KMS-11 (cell line): ENCODE results near the gene CPHXL.

Source experiments
- H2AFZ ChIP-seq: fragments of 200-600 bp; sonication (generic); 2 replicates; pipeline ENCODE4 v1.6.1; 2016; ENCODE audit warnings: antibody characterized with exemption, mixed run types, low read depth
- H3K27ac ChIP-seq: fragments of 200-600 bp; sonication (generic); 2 replicates; pipeline ENCODE4 v1.6.1; 2016; ENCODE audit warnings: mild to moderate bottlenecking, mixed run types
- H3K27me3 ChIP-seq: fragments of 200-600 bp; sonication (generic); 2 replicates; pipeline ENCODE4 v1.6.1; 2017; ENCODE audit warnings: mild to moderate bottlenecking, low read depth, mixed run types, moderate library complexity; ENCODE audit not compliant: insufficient read depth
- H3K36me3 ChIP-seq: fragments of 200-600 bp; sonication (generic); 2 replicates; pipeline ENCODE4 v1.6.1; 2017; ENCODE audit warnings: mild to moderate bottlenecking, mixed run types; ENCODE audit not compliant: insufficient read depth
- H3K4me1 ChIP-seq: fragments of 200-600 bp; sonication (generic); 2 replicates; pipeline ENCODE4 v1.6.1; 2016; ENCODE audit warnings: mild to moderate bottlenecking, low read depth, mixed run types; ENCODE audit not compliant: poor library complexity, severe bottlenecking
- H3K4me2 ChIP-seq: fragments of 200-600 bp; sonication (generic); 2 replicates; pipeline ENCODE4 v1.7.0; 2016; ENCODE audit warnings: mild to moderate bottlenecking, mixed run types
- H3K4me3 ChIP-seq: fragments of 200-600 bp; sonication (generic); IDR thresholded peaks from 2 replicates; pipeline ENCODE4 v1.6.1; 2017; ENCODE audit warnings: low read depth, low read length, mixed read lengths; ENCODE audit not compliant: insufficient read depth
- H3K79me2 ChIP-seq: fragments of 200-600 bp; sonication (generic); 2 replicates; pipeline ENCODE4 v1.6.1; 2016; ENCODE audit warnings: low read depth, mixed run types; ENCODE audit not compliant: insufficient read depth
- H3K9ac ChIP-seq: fragments of 200-600 bp; sonication (generic); 2 replicates; pipeline ENCODE4 v1.6.1; 2016; ENCODE audit warnings: mild to moderate bottlenecking, mixed run types
- H4K20me1 ChIP-seq: fragments of 200-600 bp; sonication (generic); 2 replicates; pipeline ENCODE4 v1.6.1; 2016; ENCODE audit warnings: mild to moderate bottlenecking, mixed run types; ENCODE audit not compliant: insufficient read depth
- TF ChIP-seq, protein P1 (sequence below): fragments of 200-600 bp; sonication (generic); conservative IDR thresholded peaks from 2 replicates; pipeline ENCODE4 v1.6.1; 2017; ENCODE audit warnings: low read depth, mild to moderate bottlenecking, antibody characterized with exemption, low read length, moderate library complexity, mixed read lengths

The CPHXL gene

DNA sequence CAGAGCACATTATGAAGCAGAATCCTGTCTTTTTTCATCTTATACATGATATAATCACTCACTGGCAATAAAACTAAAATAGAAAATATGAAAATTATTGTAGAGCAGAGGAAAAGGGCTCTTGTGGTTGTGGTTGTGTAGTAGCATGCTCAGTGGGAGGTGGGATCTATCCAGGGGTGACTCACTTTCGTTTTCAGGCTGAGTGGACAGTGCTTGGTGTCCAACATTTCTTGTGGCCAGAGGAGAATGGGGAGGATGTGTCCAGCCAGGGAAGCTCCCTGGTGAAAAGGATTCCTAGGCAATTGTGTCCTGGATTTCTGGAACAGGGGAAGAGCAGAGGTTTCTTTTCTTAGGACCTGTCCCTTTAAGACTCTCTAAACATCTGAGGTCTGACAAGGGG, 31.9 kb upstream of the CPHXL start:
- Histone ChIP-seq H3K27ac (no peak overlapping the region), H4K20me1 (no peaks in the 10 kb centered on the region), H3K27me3 (no peaks in the 10 kb centered on the region), H3K36me3 (no peaks in the 10 kb centered on the region), H3K9ac (no peak overlapping the region), H3K4me2 (no peak overlapping the region), H3K4me1 (no peaks in the 10 kb centered on the region), H3K79me2 (no peaks in the 10 kb centered on the region), H3K4me3 (no peak overlapping the region), H2AFZ (no peak overlapping the region)
- TF ChIP-seq, protein P1, sequence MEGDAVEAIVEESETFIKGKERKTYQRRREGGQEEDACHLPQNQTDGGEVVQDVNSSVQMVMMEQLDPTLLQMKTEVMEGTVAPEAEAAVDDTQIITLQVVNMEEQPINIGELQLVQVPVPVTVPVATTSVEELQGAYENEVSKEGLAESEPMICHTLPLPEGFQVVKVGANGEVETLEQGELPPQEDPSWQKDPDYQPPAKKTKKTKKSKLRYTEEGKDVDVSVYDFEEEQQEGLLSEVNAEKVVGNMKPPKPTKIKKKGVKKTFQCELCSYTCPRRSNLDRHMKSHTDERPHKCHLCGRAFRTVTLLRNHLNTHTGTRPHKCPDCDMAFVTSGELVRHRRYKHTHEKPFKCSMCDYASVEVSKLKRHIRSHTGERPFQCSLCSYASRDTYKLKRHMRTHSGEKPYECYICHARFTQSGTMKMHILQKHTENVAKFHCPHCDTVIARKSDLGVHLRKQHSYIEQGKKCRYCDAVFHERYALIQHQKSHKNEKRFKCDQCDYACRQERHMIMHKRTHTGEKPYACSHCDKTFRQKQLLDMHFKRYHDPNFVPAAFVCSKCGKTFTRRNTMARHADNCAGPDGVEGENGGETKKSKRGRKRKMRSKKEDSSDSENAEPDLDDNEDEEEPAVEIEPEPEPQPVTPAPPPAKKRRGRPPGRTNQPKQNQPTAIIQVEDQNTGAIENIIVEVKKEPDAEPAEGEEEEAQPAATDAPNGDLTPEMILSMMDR, result no peak

- no peaks in the 10 kb centered on the region for H3K36me3 ChIP-seq
- no peak overlapping the region for H2AFZ ChIP-seq
- H3K27me3 ChIP-seq, result no peaks in the 10 kb centered on the region
- no peak overlapping the region for H3K9ac ChIP-seq
- no peaks in the 10 kb centered on the region for H3K4me1 ChIP-seq
- no peak overlapping the region for H3K4me2 ChIP-seq
- H3K27ac ChIP-seq, result no peak overlapping the region
- no peaks in the 10 kb centered on the region for H4K20me1 ChIP-seq
- no peak overlapping the region for H3K4me3 ChIP-seq
- no peaks in the 10 kb centered on the region for H3K79me2 ChIP-seq
- TF ChIP-seq, protein P1, result no peak
Measured at GRCh38 chr16:75754141-75754540, 27.9 kb upstream of the CPHXL start.

DNA sequence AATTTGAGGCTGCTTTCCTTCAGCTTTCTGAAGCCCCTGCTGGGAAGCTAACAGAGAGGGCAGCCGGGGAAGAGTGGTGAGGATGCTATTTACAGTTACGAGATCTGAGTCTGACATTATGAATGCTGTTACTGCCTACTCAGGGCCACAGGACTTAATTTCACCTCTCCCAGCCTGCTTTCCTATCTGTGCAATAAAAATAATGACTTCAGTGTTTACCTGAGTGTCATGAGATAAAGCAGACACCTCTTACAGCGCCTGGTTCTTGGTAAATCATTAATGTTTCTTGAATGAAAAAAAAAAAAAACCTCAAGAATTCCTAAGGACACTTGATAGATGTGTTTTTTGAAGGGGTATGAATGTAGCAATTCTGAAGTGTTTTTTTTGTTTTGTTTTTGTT, 24.2 kb upstream of the CPHXL start:
- H3K27ac ChIP-seq, result no peak overlapping the region
- no peaks in the 10 kb centered on the region for H3K4me1 ChIP-seq
- no peak overlapping the region for H3K4me3 ChIP-seq
- TF ChIP-seq, protein P1, result no peak
- H3K27me3 ChIP-seq, result no peaks in the 10 kb centered on the region
- H3K4me2 ChIP-seq, result no peak overlapping the region
- H3K9ac ChIP-seq, result no peak overlapping the region
- no peaks in the 10 kb centered on the region for H4K20me1 ChIP-seq
- H3K36me3 ChIP-seq, result no peaks in the 10 kb centered on the region
- no peak overlapping the region for H2AFZ ChIP-seq
- no peaks in the 10 kb centered on the region for H3K79me2 ChIP-seq

- no peak overlapping the region for H3K4me2 ChIP-seq
- no peaks in the 10 kb centered on the region for H3K4me1 ChIP-seq
- H3K4me3 ChIP-seq, result no peak overlapping the region
- TF ChIP-seq, protein P1, result no peak
- H4K20me1 ChIP-seq, result no peaks in the 10 kb centered on the region
- no peaks in the 10 kb centered on the region for H3K27me3 ChIP-seq
- H3K27ac ChIP-seq, result no peak overlapping the region
- no peak overlapping the region for H2AFZ ChIP-seq
- H3K36me3 ChIP-seq, result no peaks in the 10 kb centered on the region
- H3K9ac ChIP-seq, result no peak overlapping the region
- no peaks in the 10 kb centered on the region for H3K79me2 ChIP-seq
Measured at GRCh38 chr16:75746359-75746758, 20.1 kb upstream of the CPHXL start.
